ENCODE measurements around the gene TMEM114.

DNA sequence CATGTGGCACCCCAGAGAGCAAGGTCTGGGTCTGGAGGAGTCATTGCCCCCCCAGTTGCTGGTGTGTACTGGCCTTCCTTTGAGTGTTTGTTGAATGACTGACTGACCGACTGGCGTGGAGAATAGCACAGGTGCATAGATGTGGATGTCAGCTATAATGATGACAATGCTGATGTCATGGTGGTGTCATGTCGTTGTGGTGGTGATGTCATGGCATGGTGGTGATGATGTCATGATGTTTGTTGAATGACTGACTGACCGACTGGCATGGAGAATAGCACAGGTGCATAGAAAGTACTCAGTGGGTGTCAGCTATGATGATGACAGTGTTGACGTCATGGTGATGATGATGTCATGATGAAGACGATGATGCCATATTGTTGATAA is 22.1 kb downstream of the TMEM114 start:
- TF ChIP-seq GATA2 (IDR thresholded peaks at IDR 0.05; ENCODE audit: low read depth, low read length), result no peak
- no peak for TF ChIP-seq GATA3 (IDR thresholded peaks at IDR 0.05; ENCODE audit: low read depth, low read length)

All from SH-SY5Y (cell line).